ENCODE measurements around the gene PUSL1.

GRCh38 chr1:1283821-1284220, 24.6 kb upstream of the PUSL1 start:
- TF ChIP-seq EZH2 (IDR thresholded peaks at IDR 0.05; ENCODE audit: insufficient read depth, poor library complexity, severe bottlenecking) (no peak), EZH2phosphoT487 (IDR thresholded peaks at IDR 0.05; ENCODE audit: insufficient read depth, low read depth) (no peak)
